Measurements from ENCODE around the gene MAML2. TPM values are rescaled to one million over a fixed set of nuclear protein-coding genes. Genes with fewer than 3 reads are reported as not detected.

Gene MAML2
- 10 to 100 TPM; 20.5 to 41.8 TPM for total RNA-seq
- polyA plus RNA-seq: 1 to 10 TPM; 3.8 to 6.9 TPM
- long read RNA-seq, donor 1, transcript MAML2-202 (4 exons, 3,154 nt): major isoform, 11 of 35 reads
- long read RNA-seq, donor 1, partial matches to known transcripts: 24 of 35 reads
- long read RNA-seq, donor 1, other reads (novel, unspliced or antisense): 0 of 35 reads
- long read RNA-seq, donor 2, partial matches to known transcripts: 7 of 8 reads
- long read RNA-seq, donor 2, other reads (novel, unspliced or antisense): 0 of 8 reads
- long read RNA-seq, donor 3, transcript MAML2-202 (4 exons, 3,154 nt): major isoform, 5 of 5 reads
- long read RNA-seq, donor 3, partial matches to known transcripts: 0 of 5 reads
- long read RNA-seq, donor 3, other reads (novel, unspliced or antisense): 0 of 5 reads
- long read RNA-seq, donor 4, transcript MAML2-202 (4 exons, 3,154 nt): major isoform, 5 of 5 reads
- long read RNA-seq, donor 4, partial matches to known transcripts: 0 of 5 reads
- long read RNA-seq, donor 4, other reads (novel, unspliced or antisense): 0 of 5 reads
- long read RNA-seq, donor 5, full-length matches to known transcripts: 9 of 33 reads
- long read RNA-seq, donor 5, partial matches to known transcripts: 24 of 33 reads
- long read RNA-seq, donor 5, other reads (novel, unspliced or antisense): 0 of 33 reads

- H3K4me3 ChIP-seq: peak within 1 kb of the TSS; percentile 42
- peak; percentile 91 for TF ChIP-seq CTCF (IDR thresholded peaks at IDR 0.05; ENCODE audit: control extremely low read depth, extremely low read depth)
- peaks cover 11 to 32% (median 15%) of the 10 kb centered on the region in 5 donors for H3K4me1 ChIP-seq (ENCODE audit: control insufficient read depth in 5 of 5, insufficient read depth in 5 of 5, low read length in 5 of 5)
- H3K9me3 ChIP-seq (ENCODE audit: control insufficient read depth in 4 of 4, insufficient read depth in 3 of 4, low read length in 3 of 4): no peaks in the 10 kb centered on the region
- H3K27me3 ChIP-seq (ENCODE audit: control insufficient read depth in 3 of 3, insufficient read depth in 3 of 3, low read length in 2 of 3): no peaks in the 10 kb centered on the region
- peak within 1 kb of the TSS; percentile 94 to 98 for H3K9ac ChIP-seq (ENCODE audit: insufficient read depth in 1 of 2, low read length in 2 of 2)
- DNase-seq (peak; percentile 96 to 97 (median 97)), ATAC-seq (ENCODE audit: insufficient read depth, low FRiP score) (peak; percentile 90)
- H3K27ac ChIP-seq (ENCODE audit: low read depth in 1 of 2, low read length in 1 of 2): peak within 1 kb of the TSS; percentile 62 to 90
- WGBS, 2 donors: 5 to 6% methylated on average over 30 to 31 of the region's 31 CpGs
- H3K36me3 ChIP-seq (ENCODE audit: control insufficient read depth in 4 of 4, insufficient read depth in 4 of 4, low read length in 4 of 4): peaks cover 0 to 3% (median 0%) of the 10 kb centered on the region in 4 donors
These were observed at the start of gene MAML2 for GRCh38 chr11:96342961-96343711. MAML2 (minus strand) TSS chr11:96343195; CDS start chr11:96341895, 1,300 bp downstream.

GRCh38 chr11:96391698-96392307 lies 48.8 kb upstream of the MAML2 start:
- H3K9me3 ChIP-seq (ENCODE audit: control insufficient read depth in 4 of 4, insufficient read depth in 3 of 4, low read length in 3 of 4): no peaks in the 10 kb centered on the region
- H3K4me3 ChIP-seq: no peak overlapping the region
- H3K9ac ChIP-seq (ENCODE audit: insufficient read depth in 1 of 2, low read length in 2 of 2): no peak overlapping the region
- peaks cover 0 to 14% (median 4%) of the 10 kb centered on the region in 5 donors for H3K4me1 ChIP-seq (ENCODE audit: control insufficient read depth in 5 of 5, insufficient read depth in 5 of 5, low read length in 5 of 5)
- no peak for TF ChIP-seq CTCF (IDR thresholded peaks at IDR 0.05; ENCODE audit: control extremely low read depth, extremely low read depth)
- H3K36me3 ChIP-seq (ENCODE audit: control insufficient read depth in 4 of 4, insufficient read depth in 4 of 4, low read length in 4 of 4): peaks cover 0 to 9% (median 0%) of the 10 kb centered on the region in 4 donors
- no peak overlapping the region for H3K27ac ChIP-seq (ENCODE audit: low read depth in 1 of 2, low read length in 1 of 2)
- ATAC-seq (ENCODE audit: insufficient read depth, low FRiP score): no peak
- no peaks in the 10 kb centered on the region for H3K27me3 ChIP-seq (ENCODE audit: control insufficient read depth in 3 of 3, insufficient read depth in 3 of 3, low read length in 2 of 3)
- DNase-seq: no peak
- WGBS, 2 donors: 97 to 99% methylated on average over 3 of the region's 3 CpGs

GRCh38 chr11:96390488-96390792 lies 47.4 kb upstream of the MAML2 start:
- 11 to 15% methylated on average over 6 of the region's 6 CpGs for WGBS, 2 donors
- Histone ChIP-seq H3K9ac (ENCODE audit: insufficient read depth in 1 of 2, low read length in 2 of 2) (peak overlapping the region; percentile 63 to 94), H3K9me3 (ENCODE audit: control insufficient read depth in 4 of 4, insufficient read depth in 3 of 4, low read length in 3 of 4) (no peaks in the 10 kb centered on the region), H3K27ac (ENCODE audit: low read depth in 1 of 2, low read length in 1 of 2) (peak overlapping the region; percentile 85 to 94), H3K27me3 (ENCODE audit: control insufficient read depth in 3 of 3, insufficient read depth in 3 of 3, low read length in 2 of 3) (no peaks in the 10 kb centered on the region), H3K4me1 (ENCODE audit: control insufficient read depth in 5 of 5, insufficient read depth in 5 of 5, low read length in 5 of 5) (peaks cover 0 to 14% (median 4%) of the 10 kb centered on the region in 5 donors), H3K36me3 (ENCODE audit: control insufficient read depth in 4 of 4, insufficient read depth in 4 of 4, low read length in 4 of 4) (peaks cover 0 to 9% (median 0%) of the 10 kb centered on the region in 4 donors), H3K4me3 (peak overlapping the region; percentile 63)
- no peak for TF ChIP-seq CTCF (IDR thresholded peaks at IDR 0.05; ENCODE audit: control extremely low read depth, extremely low read depth)
- ATAC-seq (ENCODE audit: insufficient read depth, low FRiP score): no peak
- peak in 1 of 3 donors; percentile 49 for DNase-seq
